Stomach (tissue), 9 donors: Measurements from ENCODE around the gene FRMPD4. TPM values are rescaled to one million over a fixed set of nuclear protein-coding genes. Genes with fewer than 3 reads are reported as not detected.

Experiments used
- DNase-seq, 2 donors: peaks; one replicate each; pipeline versions ENCODE4 v3.0.0 to v3.0.0-alpha.2; 2013 to 2019
- H3K27ac ChIP-seq, 5 donors: fragments of 200-600 bp in 4 of 5; sonication (generic) in 4 of 5; one replicate each; pipeline ENCODE4 v1.5.1; 2013 to 2019; ENCODE audit warnings: mild to moderate bottlenecking in 1 of 5, moderate library complexity in 1 of 5
- H3K27me3 ChIP-seq, 3 donors: fragments of 200-600 bp; sonication (generic); one replicate each; pipeline ENCODE4 v1.5.1; 2017 to 2019; ENCODE audit warnings: mixed run types in 1 of 3
- H3K36me3 ChIP-seq, 4 donors: fragments of 200-600 bp; sonication (generic); 1 replicate in 3 of 4; 2 replicates in 1 of 4; pipeline ENCODE4 v1.5.1; 2016 to 2019
- H3K4me1 ChIP-seq, 4 donors: fragments of 200-600 bp; sonication (generic); one replicate each; pipeline ENCODE4 v1.5.1; 2016 to 2019
- H3K4me3 ChIP-seq, 4 donors: fragments of 200-600 bp; sonication (generic) in 3 of 4; one replicate each; pipeline ENCODE4 v1.5.1; 2016 to 2019; ENCODE audit warnings: mild to moderate bottlenecking in 1 of 4
- H3K9me3 ChIP-seq, 4 donors: fragments of 200-600 bp; sonication (generic); one replicate each; pipeline ENCODE4 v1.5.1; 2016 to 2019
- CTCF ChIP-seq, 7 experiments: fragments of 450-650 bp in 4 of 7; fragments of 200-600 bp in 3 of 7; sonication (generic) in 3 of 7; IDR thresholded peaks; one replicate each; pipeline ENCODE4 v1.5.1; 2016 to 2019; ENCODE audit warnings: antibody characterized with exemption in 7 of 7, control low read depth in 2 of 7, mild to moderate bottlenecking in 1 of 7
- EP300 ChIP-seq: sonication (generic); formaldehyde crosslinking; IDR thresholded peaks from one replicate; pipeline ENCODE4 v1.6.1; 2017; ENCODE audit warnings: antibody characterized with exemption
- POLR2A ChIP-seq, 4 donors: fragments of 450-650 bp; IDR thresholded peaks; one replicate each; pipeline ENCODE4 v1.6.1; 2016; ENCODE audit warnings: antibody characterized with exemption in 4 of 4, control low read depth in 2 of 4, mild to moderate bottlenecking in 1 of 4, moderate library complexity in 1 of 4
- POLR2AphosphoS5 ChIP-seq, 3 donors: sonication (generic); formaldehyde crosslinking; IDR thresholded peaks; one replicate each; pipeline ENCODE4 v1.6.1; 2016; ENCODE audit warnings: antibody characterized with exemption in 3 of 3
- WGBS, 5 donors: extraction: QIAGEN DNeasy Blood & Tissue Kit in 3 of 5; methylation state at CpG; one replicate each; pipeline versions ENCODE4 v1.1.5 to v1.1.7; 2013 to 2018; 5-methylcytosine and 5-hydroxymethylcytosine counted together
- intact Hi-C: fragments of 100-400 bp; cut with DNase I; formaldehyde crosslinking; loops from one replicate; pipeline ENCODE4 v1.15.1; 2023; ENCODE audit warnings: low total_unique reads
- polyA plus RNA-seq, 3 donors: library from polyadenylated mRNA; stranded (reverse); fragments of 200-250 nt; gene quantifications; one replicate each; pipeline ENCODE4 v1.2.3, GENCODE V29; 2013
- total RNA-seq, 5 donors: library from RNA; depleted of rRNA; stranded (reverse); fragments of >200 nt; gene quantifications; one replicate each; pipeline versions ENCODE4 v1.1.0 to v1.2.3, GENCODE V29; 2014 to 2016
- donor health status: healthy with polysubstance abuse.
- donor health status: Bipolar disorder and iron deficiency.
- donor health status: healthy.

FRMPD4 gene
- total and polyA plus RNA-seq, 8 donors: 0.03 to 2.6 (median 0.55) TPM; not detected in 5

- no peaks in the 10 kb centered on the region for H3K36me3 ChIP-seq
Measured at GRCh38 chrX:12719837-12720236, 581.6 kb downstream of the FRMPD4 start.

GRCh38 chrX:12721042-12721441, 582.8 kb downstream of the FRMPD4 start:
- WGBS, 5 donors: 45 to 67% (median 58%) methylated on average over 1 to 8 of the region's 8 CpGs
- intact Hi-C loops: no loop called here
- H3K27me3 ChIP-seq: no peaks in the 10 kb centered on the region
- H3K27ac ChIP-seq: no peak overlapping the region
- H3K9me3 ChIP-seq: no peaks in the 10 kb centered on the region
- no peaks in the 10 kb centered on the region for H3K36me3 ChIP-seq
- DNase-seq: peak in 1 of 2 donors; percentile 10
- no peaks in the 10 kb centered on the region for H3K4me1 ChIP-seq
- TF ChIP-seq POLR2AphosphoS5 (IDR thresholded peaks at IDR 0.05): no peak
- no peak for TF ChIP-seq EP300
- TF ChIP-seq CTCF (IDR thresholded peaks at IDR 0.05): no peak
- no peak for TF ChIP-seq POLR2A (IDR thresholded peaks at IDR 0.05)
- H3K4me3 ChIP-seq: no peak overlapping the region

More at GRCh38 chrX:12719837-12720236, 581.6 kb downstream of the FRMPD4 start:
- Histone ChIP-seq H3K27me3 (no peaks in the 10 kb centered on the region), H3K9me3 (no peaks in the 10 kb centered on the region), H3K27ac (no peak overlapping the region), H3K4me1 (no peaks in the 10 kb centered on the region), H3K4me3 (no peak overlapping the region)
- intact Hi-C loops: no loop called here
- TF ChIP-seq POLR2AphosphoS5 (IDR thresholded peaks at IDR 0.05) (no peak), EP300 (no peak), CTCF (IDR thresholded peaks at IDR 0.05) (no peak), POLR2A (IDR thresholded peaks at IDR 0.05) (no peak)
- no peak for DNase-seq

- no peak overlapping the region for H3K27ac ChIP-seq
- no peak for DNase-seq
- H3K27me3 ChIP-seq: no peaks in the 10 kb centered on the region
- intact Hi-C loops: no loop called here
- no peaks in the 10 kb centered on the region for H3K9me3 ChIP-seq
- H3K4me3 ChIP-seq: no peak overlapping the region
- H3K36me3 ChIP-seq: no peaks in the 10 kb centered on the region
- no peaks in the 10 kb centered on the region for H3K4me1 ChIP-seq
- WGBS, 5 donors: 80 to 97% (median 90%) methylated on average over 1 of the region's 1 CpG
- TF ChIP-seq EP300: no peak
- TF ChIP-seq POLR2AphosphoS5 (IDR thresholded peaks at IDR 0.05): no peak
- TF ChIP-seq POLR2A (IDR thresholded peaks at IDR 0.05): no peak
- TF ChIP-seq CTCF (IDR thresholded peaks at IDR 0.05): no peak
Measured at GRCh38 chrX:12722314-12722713, 584.0 kb downstream of the FRMPD4 start.

- 55 to 67% (median 58%) methylated on average over 6 of the region's 6 CpGs for WGBS, 5 donors
- peak in 1 of 2 donors; percentile 17 for DNase-seq
Measured at GRCh38 chrX:12741416-12741815, 603.1 kb downstream of the FRMPD4 start.

More at GRCh38 chrX:12741416-12741815, 603.1 kb downstream of the FRMPD4 start:
- H3K4me3 ChIP-seq: no peak overlapping the region
- H3K36me3 ChIP-seq: no peaks in the 10 kb centered on the region
- no peaks in the 10 kb centered on the region for H3K4me1 ChIP-seq
- intact Hi-C loops: no loop called here
- TF ChIP-seq POLR2A (IDR thresholded peaks at IDR 0.05) (no peak), EP300 (no peak), CTCF (IDR thresholded peaks at IDR 0.05) (no peak), POLR2AphosphoS5 (IDR thresholded peaks at IDR 0.05) (no peak)
- no peaks in the 10 kb centered on the region for H3K9me3 ChIP-seq
- no peaks in the 10 kb centered on the region for H3K27me3 ChIP-seq
- H3K27ac ChIP-seq: no peak overlapping the region
